ENCODE data around the gene MYO16.

- TF ChIP-seq CTCF (IDR thresholded peaks at IDR 0.05; ENCODE audit: poor library complexity) (no peak), EZH2phosphoT487 (IDR thresholded peaks at IDR 0.05; ENCODE audit: low read depth, severe bottlenecking, unreplicated experiment) (no peak)
Observed at GRCh38 chr13:108667205-108667604, 37.8 kb downstream of the MYO16 start.

Measured in hepatocyte (in vitro differentiated cells).